Prostate gland (tissue), 2 donors: ENCODE measurements around the gene FOXP2.

Source experiments
- CTCF ChIP-seq, 4 experiments: fragments of 200-600 bp in 2 of 4; fragments of 450-650 bp in 2 of 4; sonication (generic) in 2 of 4; IDR thresholded peaks; 1 replicate in 3 of 4; 2 replicates in 1 of 4; pipeline ENCODE4 v1.5.1; 2016 to 2019; ENCODE audit warnings: antibody characterized with exemption in 4 of 4, mild to moderate bottlenecking in 2 of 4, moderate library complexity in 2 of 4
- POLR2A ChIP-seq: fragments of 450-650 bp; IDR thresholded peaks from one replicate; pipeline ENCODE4 v1.6.1; 2016; ENCODE audit warnings: antibody characterized with exemption, mild to moderate bottlenecking

DNA sequence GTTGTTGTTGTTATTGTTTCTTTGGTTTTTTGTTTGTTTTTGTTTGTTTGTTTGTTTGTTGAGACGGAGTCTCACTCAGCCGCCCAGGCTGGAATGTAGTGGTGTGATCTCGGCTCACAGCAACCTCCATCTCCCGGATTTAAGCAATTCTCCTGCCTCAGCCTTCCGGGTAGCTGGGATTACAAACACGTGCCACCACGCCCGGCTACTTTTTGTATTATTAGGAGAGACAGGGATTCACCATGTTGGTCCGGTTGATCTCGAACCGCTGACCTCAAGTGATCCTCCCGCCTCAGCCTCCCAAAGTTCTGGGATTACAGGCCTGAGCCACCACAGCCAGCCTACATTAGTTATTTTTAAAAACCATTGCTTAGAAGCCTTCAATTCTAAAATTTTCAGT, 45.0 kb downstream of the FOXP2 start:
- TF ChIP-seq CTCF (IDR thresholded peaks at IDR 0.05) (no peak), POLR2A (no peak)
